IMR-90 (cell line): ENCODE measurements around the gene COL27A1. TPM values are rescaled to one million over a fixed set of nuclear protein-coding genes. Genes with fewer than 3 reads are reported as not detected.

Source experiments
- ATAC-seq: fragments of 200-7000 bp; cut with Tn5 transposase; 2 replicates; pipeline ENCODE4 v1.9.1; 2020; ENCODE audit warnings: low read depth, mild to moderate bottlenecking, moderate library complexity
- BruUV-seq: library from RNA; stranded (reverse); fragments of 400-500 nt; replicated peaks from 2 replicates; lab custom pipeline; 2021; lab: Mats Ljungman, UMichigan
- CTCF ChIA-PET: fragments of 300-600 bp; formaldehyde crosslinking; extraction: SDS; loops from one replicate; lab custom pipeline; 2021; ENCODE audit warnings: antibody characterized with exemption; lab: Yijun Ruan, JAX
- POLR2A ChIA-PET: fragments of 300-600 bp; sonication (Branson Sonifier 250); formaldehyde crosslinking; loops from one replicate; lab custom pipeline; 2022; ENCODE audit warnings: antibody characterized with exemption; ENCODE audit not compliant: unreplicated experiment; lab: Charles Lee
- DNase-seq: peaks from one replicate; pipeline ENCODE4 v3.0.0; 2013
- H2AFZ ChIP-seq: replicated peaks from 2 replicates; pipeline ENCODE3; 2013; ENCODE audit warnings: low read length, mild to moderate bottlenecking; ENCODE audit not compliant: poor library complexity
- H2AK5ac ChIP-seq: 2 replicates; pipeline ENCODE4 v1.6.1; 2013; ENCODE audit warnings: low read depth, low read length, inconsistent platforms
- H2AK9ac ChIP-seq: replicated peaks from 2 replicates; pipeline ENCODE3; 2013; ENCODE audit warnings: mild to moderate bottlenecking, low read depth, low read length, moderate library complexity; ENCODE audit not compliant: poor library complexity
- H2BK120ac ChIP-seq: 2 replicates; pipeline ENCODE4 v1.6.1; 2013; ENCODE audit warnings: low read depth, low read length, inconsistent platforms
- H2BK15ac ChIP-seq: 3 replicates; pipeline ENCODE4 v1.6.1; 2013; ENCODE audit warnings: low read depth, low read length, inconsistent platforms
- H2BK20ac ChIP-seq: 2 replicates; pipeline ENCODE4 v1.6.1; 2013; ENCODE audit warnings: low read depth, mild to moderate bottlenecking, inconsistent platforms, low read length, moderate library complexity
- H2BK5ac ChIP-seq: 2 replicates; pipeline ENCODE4 v1.6.1; 2013; ENCODE audit warnings: mild to moderate bottlenecking, low read depth, low read length, inconsistent platforms; ENCODE audit not compliant: poor library complexity, severe bottlenecking
- H3K14ac ChIP-seq: replicated peaks from 2 replicates; pipeline ENCODE4 v1.6.1; 2013; ENCODE audit warnings: low read depth, low read length, inconsistent platforms
- H3K18ac ChIP-seq: 2 replicates; pipeline ENCODE4 v1.6.1; 2013; ENCODE audit warnings: low read depth, low read length, control low read depth
- H3K23ac ChIP-seq: 2 replicates; pipeline ENCODE4 v1.6.1; 2013; ENCODE audit warnings: low read depth, low read length, inconsistent platforms
- H3K27ac ChIP-seq: 2 replicates; pipeline ENCODE4 v1.5.1; 2013; ENCODE audit warnings: mild to moderate bottlenecking, control low read depth, low read length; ENCODE audit not compliant: insufficient read depth
- H3K27me3 ChIP-seq: 2 replicates; pipeline ENCODE4 v1.6.1; 2013; ENCODE audit warnings: low read length; ENCODE audit not compliant: control insufficient read depth, insufficient read depth
- H3K36me3 ChIP-seq: 2 replicates; pipeline ENCODE4 v1.6.1; 2013; ENCODE audit warnings: low read length, mixed read lengths; ENCODE audit not compliant: control insufficient read depth, insufficient read depth
- H3K4ac ChIP-seq: 2 replicates; pipeline ENCODE4 v1.6.1; 2013; ENCODE audit warnings: low read depth, low read length, inconsistent platforms
- H3K4me1 ChIP-seq: 2 replicates; pipeline ENCODE4 v1.6.1; 2013; ENCODE audit warnings: low read length, mixed read lengths; ENCODE audit not compliant: control insufficient read depth, insufficient read depth
- H3K4me2 ChIP-seq: 2 replicates; pipeline ENCODE4 v1.6.1; 2013; ENCODE audit warnings: low read depth, mild to moderate bottlenecking, control low read depth, low read length, moderate library complexity
- H3K4me3 ChIP-seq: 2 replicates; pipeline ENCODE4 v1.5.1; 2013; ENCODE audit warnings: low read depth, mild to moderate bottlenecking, control low read depth, low read length, moderate library complexity; ENCODE audit not compliant: insufficient read depth
- H3K56ac ChIP-seq: 2 replicates; pipeline ENCODE4 v1.6.1; 2013; ENCODE audit warnings: low read length, inconsistent platforms; ENCODE audit not compliant: insufficient read depth; ENCODE audit errors: extremely low read depth
- H3K79me1 ChIP-seq, 2 experiments: 2 replicates each; pipeline ENCODE4 v1.6.1; 2013; ENCODE audit warnings: low read length in 2 of 2, inconsistent platforms in 1 of 2, low read depth in 1 of 2
- H3K9ac ChIP-seq: 2 replicates; pipeline ENCODE4 v1.6.1; 2013; ENCODE audit warnings: low read depth, low read length, control low read depth
- H3K9me1 ChIP-seq: 2 replicates; pipeline ENCODE4 v1.6.1; 2013; ENCODE audit warnings: low read length, inconsistent platforms; ENCODE audit not compliant: insufficient read depth
- H3K9me3 ChIP-seq: 2 replicates; pipeline ENCODE4 v1.6.1; 2013; ENCODE audit warnings: low read length; ENCODE audit not compliant: control insufficient read depth, insufficient read depth
- H4K20me1 ChIP-seq: 2 replicates; pipeline ENCODE4 v1.6.1; 2013; ENCODE audit warnings: low read length, inconsistent platforms; ENCODE audit not compliant: insufficient read depth
- H4K5ac ChIP-seq: 2 replicates; pipeline ENCODE4 v1.6.1; 2013; ENCODE audit warnings: mild to moderate bottlenecking, low read depth, low read length, control low read depth
- H4K8ac ChIP-seq, 2 experiments: 2 replicates each; pipeline ENCODE4 v1.6.1; 2013; ENCODE audit warnings: low read depth in 2 of 2, low read length in 2 of 2, control low read depth in 1 of 2, inconsistent platforms in 1 of 2
- H4K91ac ChIP-seq: 2 replicates; pipeline ENCODE4 v1.6.1; 2013; ENCODE audit warnings: low read depth, low read length, inconsistent platforms; ENCODE audit not compliant: insufficient read depth
- BHLHE40 ChIP-seq: fragments of 150-350 bp; IDR thresholded peaks from 2 replicates; pipeline ENCODE4 v1.6.1; 2016; ENCODE audit warnings: mild to moderate bottlenecking, low read depth, low read length
- CEBPB ChIP-seq: IDR thresholded peaks from 2 replicates; pipeline ENCODE4 v1.6.1; 2012; ENCODE audit warnings: low read depth, low read length, improper control_type of control experiment
- CHD1 ChIP-seq: IDR thresholded peaks from 2 replicates; pipeline ENCODE4 v1.6.1; 2012; ENCODE audit warnings: low read depth, low read length, improper control_type of control experiment
- CTCF ChIP-seq: conservative IDR thresholded peaks from 2 replicates; pipeline ENCODE4 v1.5.1; 2012; ENCODE audit warnings: mild to moderate bottlenecking, low read depth, low read length, improper control_type of control experiment
- ELK1 ChIP-seq: fragments of 150-350 bp; IDR thresholded peaks from 2 replicates; pipeline ENCODE4 v1.6.1; 2016; ENCODE audit warnings: low read depth, mild to moderate bottlenecking, low read length, moderate library complexity, borderline replicate concordance
- FOS ChIP-seq: fragments of 150-350 bp; IDR thresholded peaks from 2 replicates; pipeline ENCODE4 v1.6.1; 2016; ENCODE audit warnings: low read depth, low read length
- MAFK ChIP-seq: IDR thresholded peaks from 2 replicates; pipeline ENCODE4 v1.6.1; 2012; ENCODE audit warnings: low read depth, low read length, improper control_type of control experiment
- MAZ ChIP-seq: IDR thresholded peaks from 2 replicates; pipeline ENCODE4 v1.6.1; 2012; ENCODE audit warnings: low read depth, mild to moderate bottlenecking, low read length, improper control_type of control experiment, moderate library complexity, borderline replicate concordance
- MXI1 ChIP-seq: IDR thresholded peaks from 2 replicates; pipeline ENCODE4 v1.6.1; 2012; ENCODE audit warnings: low read depth, mild to moderate bottlenecking, low read length, moderate library complexity, borderline replicate concordance
- NFE2L2 ChIP-seq: fragments of 150-350 bp; IDR thresholded peaks from 2 replicates; pipeline ENCODE4 v1.6.1; 2016; ENCODE audit warnings: low read depth, mild to moderate bottlenecking, low read length
- POLR2A ChIP-seq: IDR thresholded peaks from 2 replicates; pipeline ENCODE4 v1.6.1; 2012; ENCODE audit warnings: mild to moderate bottlenecking, low read depth, low read length
- RAD21 ChIP-seq: IDR thresholded peaks from 2 replicates; pipeline ENCODE4 v1.6.1; 2012; ENCODE audit warnings: low read length, improper control_type of control experiment
- RCOR1 ChIP-seq: IDR thresholded peaks from 2 replicates; pipeline ENCODE4 v1.6.1; 2012; ENCODE audit warnings: mild to moderate bottlenecking, low read length, improper control_type of control experiment; ENCODE audit not compliant: insufficient replicate concordance
- RFX5 ChIP-seq: IDR thresholded peaks from 2 replicates; pipeline ENCODE4 v1.8.0; 2012; ENCODE audit warnings: low read depth, mild to moderate bottlenecking, low read length, moderate library complexity
- SMC3 ChIP-seq: fragments of 150-350 bp; IDR thresholded peaks from 2 replicates; pipeline ENCODE4 v1.6.1; 2016; ENCODE audit warnings: low read depth, mild to moderate bottlenecking, antibody characterized with exemption, low read length, moderate library complexity
- USF2 ChIP-seq: fragments of 150-350 bp; IDR thresholded peaks from 2 replicates; pipeline ENCODE4 v1.6.1; 2017; ENCODE audit warnings: mild to moderate bottlenecking, antibody characterized with exemption, low read length, low read depth
- WGBS, 2 experiments: methylation state at CpG; one replicate each; pipeline versions ENCODE4 v1.1.5 to v1.1.7; 2013; ENCODE audit warnings: missing lambda C conversion rate in 2 of 2; ENCODE audit not compliant: insufficient read length in 1 of 2; ENCODE audit errors: extremely low coverage in 2 of 2; 5-methylcytosine and 5-hydroxymethylcytosine counted together
- dilution Hi-C: fragments of 300-500 bp; cut with HindIII; formaldehyde crosslinking; loops from one replicate; pipeline ENCODE4 v1.14.3; 2018; ENCODE audit warnings: low sequenced_read_pairs; ENCODE audit not compliant: unreplicated experiment
- in situ Hi-C: fragments of 300-500 bp; cut with MboI; formaldehyde crosslinking; loops from 3 replicates; pipeline ENCODE4 v1.14.3; 2019; ENCODE audit warnings: low sequenced_read_pairs, inconsistent platforms, mixed read lengths
- intact Hi-C: fragments of 100-400 bp; cut with micrococcal nuclease; formaldehyde crosslinking; loops from 2 replicates; pipeline ENCODE4 v1.10.0; 2022
- polyA plus RNA-seq, 3 experiments: library from polyadenylated mRNA; depleted of rRNA; stranded (reverse); fragments of >200 nt; gene quantifications; 2 replicates each; pipeline ENCODE4 v1.2.3, GENCODE V29; 2012; ENCODE audit warnings: low replicate concordance in 1 of 3
- total RNA-seq: library from RNA; depleted of rRNA; stranded (reverse); fragments of >200 nt; gene quantifications from 2 replicates; pipeline ENCODE4 v1.2.3, GENCODE V29; 2012

COL27A1 gene
- total and polyA plus RNA-seq, 2 of the 4 experiments (the other 2 are of a cell fraction) = 3.2 to 18.3 TPM

DNA sequence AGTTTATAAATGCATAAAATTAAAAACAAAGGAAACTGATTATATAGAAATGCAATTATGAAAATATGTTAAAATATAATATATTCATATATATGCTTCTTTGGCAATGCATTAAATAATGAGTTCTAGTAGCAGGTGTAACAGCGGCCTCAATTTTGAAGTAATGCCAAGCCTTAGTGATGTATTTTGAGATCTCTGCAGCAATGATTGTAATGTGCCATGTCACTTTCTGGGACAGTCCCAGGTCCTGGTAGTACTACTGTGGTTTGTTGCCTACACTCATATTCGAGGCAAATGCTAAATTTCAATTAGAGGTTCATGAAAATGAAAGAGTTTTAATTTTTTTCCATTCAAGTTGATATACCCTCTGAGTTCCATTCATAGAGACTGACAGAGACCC lies 91.7 kb downstream of the COL27A1 start:
- Histone ChIP-seq H3K4me1 (peaks cover 12% of the 10 kb centered on the region), H3K4ac (no peak overlapping the region), H2BK15ac (no peak overlapping the region), H3K9me3 (no peaks in the 10 kb centered on the region), H2BK20ac (no peak overlapping the region), H4K8ac (no peak overlapping the region), H3K27ac (no peak overlapping the region), H3K23ac (no peak overlapping the region), H4K91ac (no peak overlapping the region), H3K14ac (no peak overlapping the region), H3K36me3 (peaks cover 8% of the 10 kb centered on the region; the same call in 1 of the 2 replicates), H2AK9ac (no peak overlapping the region), H3K27me3 (no peaks in the 10 kb centered on the region), H4K20me1 (no peaks in the 10 kb centered on the region), H2BK120ac (no peak overlapping the region), H2BK5ac (no peak overlapping the region), H3K18ac (no peak overlapping the region), H3K4me3 (no peak overlapping the region), H4K5ac (no peak overlapping the region), H3K9ac (no peak overlapping the region), H3K79me1 (no peaks in the 10 kb centered on the region), H2AK5ac (no peak overlapping the region), H3K4me2 (no peak overlapping the region), H2AFZ (no peak overlapping the region), H3K9me1 (peaks cover 7% of the 10 kb centered on the region; the same call in 1 of the 2 replicates), H3K56ac (no peak overlapping the region)
- ChIA-PET POLR2A (no interaction called here), CTCF (no interaction called here)
- TF ChIP-seq CTCF (no peak), FOS (no peak), MAFK (no peak), SMC3 (no peak), USF2 (no peak), CEBPB (no peak), ELK1 (no peak), RCOR1 (no peak), CHD1 (no peak), RAD21 (no peak), MXI1 (no peak), MAZ (no peak), RFX5 (no peak), POLR2A (no peak), NFE2L2 (no peak), BHLHE40 (no peak)
- no TSS peak for BruUV-seq
- WGBS, 2 experiments = 100% methylated on average over 1 of the region's 2 CpGs; no CpG with 5 or more reads in 1 of the 2 experiments
- intact Hi-C loops (no loop called here), in situ Hi-C loops (no loop called here), dilution Hi-C loops (no loop called here)
- DNase-seq = no peak
- ATAC-seq = no peak
